MM.1S (cell line): ENCODE measurements around the gene HSD17B10.

Experiments used
- DNase-seq: peaks from one replicate; pipeline ENCODE4 v3.0.0-alpha.2; 2015
- H2AFZ ChIP-seq: fragments of 300-600 bp; sonication (generic); 2 replicates; pipeline ENCODE4 v1.6.0; 2016; ENCODE audit warnings: antibody characterized with exemption, low read length
- H3F3A ChIP-seq: fragments of 300-600 bp; sonication (generic); 2 replicates; pipeline ENCODE4 v1.6.1; 2016; ENCODE audit warnings: mild to moderate bottlenecking, antibody characterized with exemption, low read length, moderate library complexity, mixed read lengths; ENCODE audit not compliant: insufficient read depth
- H3K27ac ChIP-seq: fragments of 300-600 bp; sonication (generic); 2 replicates; pipeline ENCODE4 v1.5.1; 2016; ENCODE audit warnings: mild to moderate bottlenecking, low read length
- H3K27me3 ChIP-seq: fragments of 300-600 bp; sonication (generic); replicated peaks from 2 replicates; pipeline ENCODE4 v1.6.0; 2016; ENCODE audit warnings: low read length; ENCODE audit not compliant: insufficient read depth
- H3K36me3 ChIP-seq: fragments of 300-600 bp; sonication (generic); replicated peaks from 2 replicates; pipeline ENCODE4 v1.6.1; 2016; ENCODE audit warnings: mild to moderate bottlenecking, low read length, mixed read lengths; ENCODE audit not compliant: insufficient read depth
- H3K4me1 ChIP-seq: fragments of 300-600 bp; sonication (generic); 2 replicates; pipeline ENCODE4 v1.6.1; 2016; ENCODE audit warnings: low read length, mixed read lengths
- H3K4me2 ChIP-seq: fragments of 300-600 bp; sonication (generic); 2 replicates; pipeline ENCODE4 v1.6.0; 2016; ENCODE audit warnings: low read depth, low read length
- H3K4me3 ChIP-seq: fragments of 300-600 bp; sonication (generic); 2 replicates; pipeline ENCODE4 v1.5.1; 2016; ENCODE audit warnings: low read length, mixed read lengths
- H3K79me2 ChIP-seq: fragments of 300-600 bp; sonication (generic); 2 replicates; pipeline ENCODE4 v1.6.1; 2016; ENCODE audit warnings: mixed run types, low read length, mixed read lengths
- H3K9ac ChIP-seq: fragments of 300-600 bp; sonication (generic); 2 replicates; pipeline ENCODE4 v1.6.1; 2016; ENCODE audit warnings: low read length, mixed read lengths
- H3K9me2 ChIP-seq: fragments of 300-600 bp; sonication (generic); replicated peaks from 2 replicates; pipeline ENCODE4 v1.6.1; 2016; ENCODE audit warnings: mild to moderate bottlenecking, low read length, mixed read lengths; ENCODE audit not compliant: insufficient read depth
- H3K9me3 ChIP-seq: fragments of 300-600 bp; sonication (generic); replicated peaks from 2 replicates; pipeline ENCODE4 v1.6.1; 2016; ENCODE audit warnings: mild to moderate bottlenecking, low read length, mixed read lengths; ENCODE audit not compliant: insufficient read depth
- H4K20me1 ChIP-seq: fragments of 300-600 bp; sonication (generic); 2 replicates; pipeline ENCODE4 v1.6.1; 2016; ENCODE audit warnings: mild to moderate bottlenecking, low read length, moderate library complexity, mixed read lengths; ENCODE audit not compliant: insufficient read depth
- CTCF ChIP-seq: fragments of 300-600 bp; sonication (generic); IDR thresholded peaks from 2 replicates; pipeline ENCODE4 v1.5.1; 2016; ENCODE audit warnings: antibody characterized with exemption, low read length, mixed read lengths
- EZH2 ChIP-seq: fragments of 300-600 bp; sonication (generic); optimal IDR thresholded peaks from 2 replicates; pipeline ENCODE3; 2017; ENCODE audit warnings: low read depth, mild to moderate bottlenecking, antibody characterized with exemption, low read length, mixed read lengths
- EZH2phosphoT487 ChIP-seq: fragments of 300-600 bp; sonication (generic); IDR thresholded peaks from 2 replicates; pipeline ENCODE4 v1.6.1; 2018; ENCODE audit warnings: antibody characterized with exemption, low read length

Gene HSD17B10

GRCh38 chrX:53481093-53481492 is 46.9 kb upstream of the HSD17B10 start:
- H3K79me2 ChIP-seq: no peaks in the 10 kb centered on the region
- H4K20me1 ChIP-seq: no peaks in the 10 kb centered on the region
- no peak overlapping the region for H3K9ac ChIP-seq
- TF ChIP-seq CTCF (peak; percentile 37), EZH2 (no peak)
- no peak overlapping the region for H3K27ac ChIP-seq
- H3K9me2 ChIP-seq: no peaks in the 10 kb centered on the region
- H3K4me3 ChIP-seq: no peak overlapping the region
- H3F3A ChIP-seq: no peaks in the 10 kb centered on the region
- H3K4me1 ChIP-seq: 0 out of 2 replicates have a peak, but pooled peaks cover 3% of the 10 kb centered on the region
- no peak overlapping the region for H3K4me2 ChIP-seq
- no peak for DNase-seq
- H3K36me3 ChIP-seq: no peaks in the 10 kb centered on the region
- H2AFZ ChIP-seq: no peak overlapping the region
- H3K27me3 ChIP-seq: no peaks in the 10 kb centered on the region
- no peaks in the 10 kb centered on the region for H3K9me3 ChIP-seq

- no peaks in the 10 kb centered on the region for H3K36me3 ChIP-seq
- no peaks in the 10 kb centered on the region for H4K20me1 ChIP-seq
- no peak overlapping the region for H3K4me2 ChIP-seq
- no peaks in the 10 kb centered on the region for H3K9me3 ChIP-seq
- H3K79me2 ChIP-seq: no peaks in the 10 kb centered on the region
- no peaks in the 10 kb centered on the region for H3K27me3 ChIP-seq
- H3K4me1 ChIP-seq: 0 out of 2 replicates have a peak, but pooled peaks cover 3% of the 10 kb centered on the region
- H3K4me3 ChIP-seq: no peak overlapping the region
- no peaks in the 10 kb centered on the region for H3K9me2 ChIP-seq
- TF ChIP-seq EZH2: no peak
- no peak for TF ChIP-seq EZH2phosphoT487
- TF ChIP-seq CTCF: no peak
- H3K9ac ChIP-seq: no peak overlapping the region
- DNase-seq: no peak
- no peaks in the 10 kb centered on the region for H3F3A ChIP-seq
- no peak overlapping the region for H2AFZ ChIP-seq
- no peak overlapping the region for H3K27ac ChIP-seq
Observed at GRCh38 chrX:53479301-53479700, 45.1 kb upstream of the HSD17B10 start.

GRCh38 chrX:53476371-53476770 is 42.2 kb upstream of the HSD17B10 start:
- Histone ChIP-seq H3K27me3 (no peaks in the 10 kb centered on the region), H3K9me3 (no peaks in the 10 kb centered on the region), H3K79me2 (no peaks in the 10 kb centered on the region), H3K9me2 (no peaks in the 10 kb centered on the region), H3K4me3 (no peak overlapping the region), H3K4me1 (no peaks in the 10 kb centered on the region), H3F3A (no peaks in the 10 kb centered on the region), H3K9ac (no peak overlapping the region), H3K36me3 (no peaks in the 10 kb centered on the region), H4K20me1 (no peaks in the 10 kb centered on the region), H3K4me2 (no peak overlapping the region), H3K27ac (no peak overlapping the region), H2AFZ (no peak overlapping the region)
- DNase-seq: no peak
- TF ChIP-seq CTCF (no peak), EZH2phosphoT487 (no peak), EZH2 (no peak)
